Frontal cortex (tissue), 4 donors: Measurements from ENCODE around the gene GGT5. TPM values are rescaled to one million over a fixed set of nuclear protein-coding genes. Genes with fewer than 3 reads are reported as not detected.
"Not testable (repeated sequence)": the region's sequence is repeated elsewhere in the genome, so short reads cannot be mapped to it uniquely, and the experiment has no call there.

ENCODE experiments used
- DNase-seq, 2 donors: peaks; one replicate each; pipeline ENCODE4 v3.0.0; 2012; ENCODE audit warnings: low spot score in 2 of 2
- FAIRE-seq: peaks from 2 replicates; lab custom pipeline; 2012; peaks lifted over from hg19 to GRCh38; lab: Jason Lieb, UNC
- total RNA-seq: library from RNA; depleted of rRNA; stranded (reverse); fragments of >200 nt; gene quantifications from one replicate; pipeline ENCODE4 v1.2.3, GENCODE V29; 2014
- donor health status: control.
- donor health status: control.
- donor health status: control.

Gene GGT5
- total RNA-seq, 1 donor from 2014 or later: 0.41 TPM

DNA sequence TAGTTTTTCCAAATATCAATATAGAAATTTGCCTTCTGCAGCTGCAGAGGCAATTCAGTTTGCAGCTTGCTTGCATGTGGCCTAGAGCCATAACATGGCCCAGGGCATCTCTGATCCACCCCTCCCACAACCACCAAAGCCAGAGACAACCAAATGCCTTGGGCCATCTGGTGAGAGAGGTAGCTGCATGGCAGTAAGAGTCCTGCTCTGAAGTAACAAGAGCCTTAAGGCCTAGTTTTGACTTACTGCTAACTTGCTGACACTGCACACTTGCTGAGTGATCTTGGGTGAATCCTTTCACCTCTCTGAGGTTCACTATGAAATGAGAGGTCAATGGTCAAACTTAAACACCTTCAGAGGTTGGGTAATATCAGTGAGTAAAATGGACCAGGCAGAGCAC is 20.9 kb upstream of the GGT5 start:
- FAIRE-seq (no peak), DNase-seq (no peak)

DNA sequence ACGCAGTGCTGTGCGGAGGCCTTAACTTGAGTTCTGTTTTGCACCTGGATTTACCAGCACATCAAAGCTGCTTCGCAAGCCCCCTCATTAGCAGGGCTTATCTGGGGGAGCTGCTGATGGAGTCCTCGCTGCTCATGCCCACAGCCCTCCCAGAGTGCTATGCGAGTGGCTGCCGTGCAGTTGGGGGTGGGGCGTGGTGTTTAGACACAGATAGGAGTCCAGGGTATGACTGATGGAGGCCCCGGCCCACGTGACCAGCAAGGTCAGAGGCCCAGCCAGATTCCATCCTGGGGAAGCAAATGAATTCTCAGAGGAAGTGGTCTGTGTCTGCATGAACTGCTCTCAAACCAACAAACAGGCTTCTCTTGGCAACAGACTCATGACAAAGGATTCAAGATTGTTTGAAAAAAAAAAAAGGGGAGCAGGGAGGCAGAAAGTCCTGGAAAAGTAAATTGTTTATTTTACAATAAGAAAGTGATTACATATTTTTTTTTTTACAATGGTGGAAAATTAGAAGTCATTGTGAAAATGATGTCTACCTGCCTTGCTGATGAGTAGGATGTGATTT is 19.5 kb upstream of the GGT5 start:
- FAIRE-seq, DNase-seq: not testable (repeated sequence)

DNA sequence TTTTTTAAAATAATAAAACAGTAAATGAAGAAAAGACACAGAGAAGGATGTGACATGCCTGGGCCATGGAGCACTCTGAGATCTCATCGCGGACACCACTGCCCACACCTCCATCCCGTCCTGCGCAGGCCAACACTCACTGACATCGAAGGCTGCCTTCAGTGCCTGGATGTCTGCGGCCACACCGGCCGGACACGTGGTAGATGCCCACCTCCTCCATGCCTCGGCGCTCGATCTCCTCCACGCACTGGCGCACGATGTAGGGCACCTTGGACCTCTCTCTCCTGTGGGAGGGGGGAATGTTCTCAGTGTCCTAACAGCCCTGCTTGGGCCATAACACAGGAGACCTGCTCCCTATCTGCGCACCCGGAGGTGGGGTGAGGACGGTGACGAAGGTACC is 18.6 kb upstream of the GGT5 start:
- FAIRE-seq, DNase-seq: not testable (repeated sequence)

DNA sequence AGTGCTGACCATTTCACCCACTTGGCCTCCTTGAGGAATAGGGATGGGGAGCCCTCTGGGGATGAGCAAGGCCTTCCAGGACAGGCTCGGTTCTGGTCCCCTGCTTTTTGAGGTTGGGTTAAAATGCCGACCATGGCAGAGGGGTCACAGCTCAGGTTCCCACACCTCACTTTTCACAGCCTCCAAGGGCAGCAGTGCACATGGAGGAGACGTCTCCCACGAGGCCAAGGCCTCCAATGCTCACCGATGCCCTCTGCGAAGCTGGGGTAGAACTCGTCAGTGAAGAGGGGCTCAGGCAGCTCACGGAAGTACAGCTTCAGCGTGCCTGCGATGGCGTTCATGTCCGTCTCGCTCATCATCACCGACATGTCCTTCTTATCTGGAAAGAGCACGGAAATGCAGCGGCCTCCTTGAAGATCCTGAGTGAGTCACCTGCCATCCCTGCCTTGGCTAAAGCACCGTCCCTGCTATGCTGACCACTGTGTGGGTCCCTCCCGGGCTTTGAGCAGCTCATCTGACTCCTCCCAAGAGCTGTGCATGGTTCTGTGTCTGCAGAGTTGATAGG is 17.4 kb upstream of the GGT5 start:
- DNase-seq, FAIRE-seq: not testable (repeated sequence)

DNA sequence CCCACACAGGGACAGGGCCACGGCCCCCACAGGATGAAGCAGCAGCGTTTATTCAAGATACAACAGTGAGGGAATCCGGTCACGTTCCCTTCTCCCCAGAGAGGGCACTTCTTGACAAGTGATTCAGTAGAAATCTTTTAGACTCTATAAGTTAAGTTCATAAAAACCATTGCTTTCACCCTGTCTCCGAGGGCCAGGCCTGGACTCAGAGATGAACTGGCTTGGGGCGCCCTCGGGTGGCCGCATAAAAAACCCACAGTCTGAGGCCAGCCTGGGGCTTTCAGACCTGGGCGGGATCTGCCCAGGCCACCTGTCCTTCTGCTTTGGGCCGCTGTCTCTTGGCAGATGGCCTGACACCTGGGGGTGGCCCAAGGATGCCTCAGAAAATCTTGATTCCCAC is 14.6 kb upstream of the GGT5 start:
- not testable (repeated sequence) for DNase-seq, FAIRE-seq

DNA sequence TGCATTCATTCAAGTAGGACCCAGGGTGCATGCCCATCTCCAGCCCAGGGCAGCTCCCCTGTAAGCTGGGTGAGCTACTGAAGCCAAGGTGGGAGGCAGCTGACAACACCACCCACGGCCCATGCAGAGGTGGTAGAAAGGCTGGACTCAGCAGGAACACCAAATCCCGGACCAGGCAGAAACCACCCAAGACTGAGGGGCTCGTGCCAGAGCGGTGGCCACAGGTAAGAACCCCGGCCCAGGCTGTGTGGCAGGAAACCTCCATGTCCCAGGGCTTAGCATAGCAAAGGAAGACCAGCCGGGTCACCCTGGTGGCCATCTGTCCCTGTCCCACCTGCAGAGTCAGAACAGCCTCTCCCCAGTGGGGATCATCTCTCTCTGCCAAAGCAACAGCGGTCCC is 11.9 kb upstream of the GGT5 start:
- FAIRE-seq, DNase-seq: not testable (repeated sequence)

DNA sequence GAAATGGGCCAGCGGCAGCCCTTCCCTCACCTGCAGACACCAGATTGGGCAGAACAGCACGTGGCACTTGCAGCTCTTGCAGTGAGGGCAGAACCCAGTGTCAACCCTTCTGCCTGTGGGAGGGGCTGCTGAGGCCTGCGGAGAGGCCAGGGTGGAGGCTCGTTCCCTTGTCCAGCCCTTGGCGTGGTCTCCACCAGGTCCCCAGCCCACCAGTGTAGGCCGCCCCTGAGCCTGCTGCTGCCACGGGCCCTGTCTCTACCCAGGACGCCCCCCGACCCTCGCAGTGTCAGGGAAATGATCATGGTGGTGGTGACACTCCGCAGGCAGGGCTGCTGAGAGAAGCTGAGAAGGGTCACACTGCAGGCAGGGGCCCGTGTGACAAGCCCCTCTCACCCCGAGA is 11.3 kb upstream of the GGT5 start:
- not testable (repeated sequence) for DNase-seq, FAIRE-seq

DNA sequence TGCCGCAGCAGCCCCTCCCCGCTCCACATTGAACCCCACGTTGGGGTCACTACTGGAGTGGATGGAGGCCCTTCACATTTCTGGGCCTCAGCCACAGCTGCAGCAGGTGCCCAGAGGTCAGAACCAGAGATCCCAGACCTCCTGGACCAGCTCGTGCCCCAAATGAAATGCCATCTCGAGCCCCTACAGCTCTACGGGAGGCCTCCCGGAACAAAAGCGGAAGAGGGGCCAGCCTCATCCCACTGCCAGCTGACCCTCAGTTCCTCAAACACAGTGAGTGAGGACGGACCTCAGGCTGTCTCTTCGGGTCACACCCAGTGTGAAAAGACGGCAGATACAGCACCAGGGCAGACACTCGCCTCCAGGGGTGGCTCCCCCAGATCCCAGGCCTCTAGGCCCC is 8.2 kb upstream of the GGT5 start:
- not testable (repeated sequence) for DNase-seq, FAIRE-seq

DNA sequence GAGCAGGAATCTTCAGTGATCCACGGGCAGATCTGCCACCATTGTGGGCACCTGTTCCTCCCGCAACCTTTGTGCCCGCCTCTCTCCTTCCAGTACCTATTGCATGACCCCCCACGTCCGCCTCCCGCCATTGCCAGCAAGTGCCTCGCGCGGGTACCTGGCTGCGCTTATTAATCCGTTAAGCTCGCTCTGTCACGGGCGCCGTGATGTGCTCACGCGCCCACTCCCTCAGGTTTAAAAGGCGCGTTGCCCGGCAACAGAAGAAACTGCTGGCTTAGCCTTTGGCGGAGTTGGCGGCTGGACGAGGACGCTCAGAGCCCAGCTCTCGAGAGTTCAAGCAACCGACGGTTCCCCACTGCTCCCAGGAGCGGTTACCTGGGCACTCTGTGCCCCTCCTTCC is 6.4 kb upstream of the GGT5 start:
- FAIRE-seq, DNase-seq: not testable (repeated sequence)

DNA sequence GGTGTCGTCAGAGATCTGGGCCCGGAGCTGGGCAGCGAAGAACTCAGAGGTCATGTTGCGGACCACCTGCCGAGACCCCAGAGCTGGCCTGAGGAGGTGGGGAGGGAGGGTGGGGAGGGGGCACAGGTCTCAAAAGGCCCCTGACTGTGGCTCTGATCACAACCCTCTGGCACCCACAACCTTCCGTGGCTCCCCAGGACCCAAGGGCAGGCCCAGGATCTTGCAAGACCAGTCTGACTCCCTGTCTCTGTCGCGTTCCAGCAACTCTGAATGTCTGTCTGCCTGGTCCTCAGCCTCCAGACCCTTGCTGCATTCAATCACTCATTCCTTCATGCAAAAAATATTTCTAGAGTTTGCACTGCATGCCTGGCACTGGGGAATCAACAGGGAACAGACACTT is 4.5 kb upstream of the GGT5 start:
- not testable (repeated sequence) for DNase-seq, FAIRE-seq

DNA sequence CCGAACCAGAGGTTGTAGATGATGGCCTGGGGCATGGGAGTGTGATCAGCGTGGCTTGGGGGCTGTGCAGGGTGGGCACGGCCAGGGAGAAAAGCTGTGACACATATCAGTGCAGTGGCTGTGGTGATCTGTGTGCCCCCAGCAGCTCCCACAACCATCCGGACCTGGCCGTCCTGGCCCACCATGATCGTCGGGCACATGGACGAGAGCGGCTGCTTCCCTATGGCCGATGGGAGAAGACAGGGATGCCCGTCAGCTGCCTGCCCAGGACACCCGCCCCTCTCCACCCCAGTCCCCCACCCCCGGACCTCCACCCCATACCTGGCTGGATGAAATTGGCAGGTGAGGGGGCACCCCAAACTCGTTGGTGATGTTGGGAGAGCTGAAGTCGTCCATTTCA is 3.7 kb upstream of the GGT5 start:
- DNase-seq, FAIRE-seq: not testable (repeated sequence)

DNA sequence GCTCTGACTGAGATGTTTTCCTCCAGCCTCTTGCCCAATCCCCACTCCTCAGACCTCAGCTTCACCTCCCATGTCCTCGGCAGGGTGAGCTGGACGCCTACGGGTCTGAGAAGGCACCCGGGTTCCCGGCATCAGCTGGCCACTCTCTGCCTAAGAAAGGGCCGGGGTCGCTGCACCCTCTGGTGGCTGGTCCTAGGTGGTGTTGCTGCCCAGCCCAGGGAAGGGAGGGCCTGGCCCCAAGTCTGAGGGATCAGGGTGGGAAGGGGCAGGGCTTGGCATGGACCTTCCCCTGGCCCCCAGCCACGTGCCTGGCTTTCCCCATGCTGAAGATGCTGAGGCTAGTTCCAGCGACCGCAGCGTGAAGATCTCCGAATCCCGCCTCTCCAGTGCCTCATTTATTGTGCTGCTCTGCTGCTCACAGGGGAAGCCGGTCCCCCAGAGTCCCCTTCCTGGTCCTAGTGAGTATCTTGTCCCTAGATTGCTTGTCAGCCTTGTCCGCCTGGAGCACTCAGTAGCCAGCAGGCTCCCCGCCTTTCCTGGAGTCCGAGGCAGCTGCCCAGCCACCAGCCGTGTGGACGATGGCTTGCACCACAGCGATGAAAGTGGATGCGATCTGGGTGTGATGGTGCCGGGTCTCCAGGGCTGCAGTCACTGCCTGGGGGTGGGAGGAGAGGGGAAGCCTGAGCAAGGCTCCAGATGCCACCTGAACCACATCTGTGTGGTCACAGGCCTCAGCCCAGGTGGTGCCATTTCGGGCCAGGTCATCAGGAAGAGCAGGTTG is 2.9 kb upstream of the GGT5 start:
- DNase-seq (peak; percentile 76 to 96), FAIRE-seq (no peak)

DNA sequence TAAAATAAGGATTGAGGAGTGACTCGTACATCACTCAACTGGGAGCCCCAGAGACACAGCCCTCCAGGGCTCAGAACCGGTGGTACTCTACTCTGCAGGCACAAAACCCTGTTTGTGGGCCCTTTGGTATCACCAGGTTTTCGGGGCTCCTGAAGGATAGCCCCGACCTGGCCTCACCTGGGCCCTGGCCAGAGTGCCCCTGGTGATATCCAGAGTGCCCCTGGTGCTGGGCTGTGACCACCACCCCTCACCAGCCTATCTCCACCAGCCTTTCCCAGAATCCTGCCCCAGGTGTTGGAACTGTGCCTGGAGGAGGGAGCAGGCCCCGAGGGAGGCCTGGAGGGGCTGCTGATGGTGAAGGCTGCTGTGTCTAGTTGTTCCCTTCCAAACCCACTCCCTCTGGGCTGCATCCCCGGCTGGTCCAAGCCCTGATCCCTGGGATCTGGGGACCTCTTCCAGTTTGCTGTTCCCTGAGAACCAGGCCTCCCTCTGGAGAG is 2.2 kb upstream of the GGT5 start:
- FAIRE-seq: no peak
- no peak for DNase-seq

DNA sequence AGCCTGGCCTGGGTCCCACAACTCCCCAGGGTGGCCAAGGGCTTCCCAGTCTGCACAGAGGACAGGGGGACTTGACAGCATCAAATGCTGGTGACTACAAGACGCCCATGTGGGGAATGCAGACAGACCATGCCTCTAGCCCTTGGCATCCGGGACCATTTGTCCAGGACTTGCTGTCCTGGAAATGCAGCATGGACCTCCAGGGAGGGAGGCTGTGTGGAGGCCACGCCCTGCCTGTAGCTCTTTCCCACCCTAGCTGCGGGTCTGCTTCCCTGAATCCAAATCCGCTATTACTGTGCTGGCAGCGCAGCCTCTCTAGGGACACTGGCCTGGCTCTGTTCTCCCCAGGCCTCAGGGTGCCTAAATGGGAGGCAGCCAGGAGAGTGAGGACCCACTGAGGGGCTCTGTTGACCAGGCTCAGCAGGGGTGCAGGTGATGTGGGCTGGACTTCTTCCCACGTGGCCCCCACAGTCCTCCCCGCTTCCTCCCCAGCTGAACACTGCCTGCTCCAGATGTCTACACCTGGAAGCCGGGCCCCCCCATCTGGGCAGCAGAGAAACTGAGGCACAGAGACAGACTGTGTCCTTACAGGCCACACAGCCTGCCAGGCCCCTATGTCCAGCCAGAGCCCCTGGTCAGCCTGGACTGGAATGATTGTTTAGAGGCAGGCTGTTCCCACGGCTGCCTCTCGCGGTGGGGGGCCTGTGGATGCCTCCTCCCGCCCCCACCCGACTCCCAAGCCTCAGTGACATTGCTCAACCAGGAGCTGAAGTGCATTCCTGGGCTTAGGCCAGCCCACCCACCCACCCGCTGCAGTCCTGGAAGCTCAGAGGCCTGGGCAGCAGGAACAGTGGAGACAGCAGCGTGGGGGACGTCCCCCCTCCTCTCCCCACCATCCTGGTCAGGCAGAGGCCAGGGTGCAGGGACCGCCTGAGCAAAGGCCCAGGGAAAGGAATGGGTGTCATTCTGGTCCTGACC is 991 bp upstream of the GGT5 start:
- DNase-seq, FAIRE-seq: not testable (repeated sequence)

DNA sequence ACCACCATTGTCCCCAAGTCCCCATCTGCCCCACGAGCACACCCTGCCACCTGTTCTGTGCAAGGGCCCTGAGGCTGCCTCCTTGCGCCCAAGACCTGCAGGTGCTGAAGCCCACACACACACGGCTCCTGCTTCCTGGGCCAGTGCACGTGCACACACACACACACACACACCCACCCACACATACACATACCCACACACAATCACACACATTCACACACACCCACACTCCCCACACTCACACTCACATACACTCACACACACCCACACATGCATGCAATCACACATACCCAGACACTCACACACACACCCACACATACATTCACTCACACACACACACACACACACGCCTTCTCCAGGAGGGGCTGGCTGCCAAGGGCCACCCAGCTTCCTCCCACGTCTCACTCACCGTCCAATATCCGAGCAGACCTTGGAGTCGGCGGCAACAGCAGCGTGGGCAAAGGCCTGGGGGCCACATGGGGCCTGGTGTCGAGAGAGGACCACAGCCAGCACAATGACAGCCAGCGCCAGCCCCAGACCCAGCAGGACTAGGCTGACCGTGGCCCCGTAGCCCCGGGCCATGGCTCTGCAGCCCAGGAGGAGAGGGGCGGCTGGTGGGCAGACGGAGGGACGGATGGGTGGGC is 616 bp downstream of the GGT5 start:
- DNase-seq (no peak), FAIRE-seq (no peak)

DNA sequence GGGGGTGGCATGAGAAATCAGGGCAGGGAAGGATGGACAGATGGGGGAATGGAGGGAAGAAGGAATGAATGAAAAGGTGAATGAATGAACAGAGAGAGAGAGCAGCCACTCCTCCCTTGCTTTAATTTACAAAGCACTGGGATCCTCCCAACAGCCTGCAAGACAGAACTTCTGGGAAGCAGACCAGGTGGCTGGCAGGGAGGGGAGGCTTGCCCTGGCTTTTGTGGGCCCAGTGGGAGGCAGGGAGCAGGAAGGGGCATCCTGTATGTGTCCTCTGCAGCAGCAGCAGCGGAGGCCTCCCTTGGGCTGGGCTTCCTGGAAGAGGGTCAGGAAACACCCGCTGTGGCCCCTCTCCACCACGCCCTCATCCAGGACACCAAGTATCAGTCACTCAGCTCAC is 1.5 kb downstream of the GGT5 start:
- FAIRE-seq, DNase-seq: not testable (repeated sequence)

DNA sequence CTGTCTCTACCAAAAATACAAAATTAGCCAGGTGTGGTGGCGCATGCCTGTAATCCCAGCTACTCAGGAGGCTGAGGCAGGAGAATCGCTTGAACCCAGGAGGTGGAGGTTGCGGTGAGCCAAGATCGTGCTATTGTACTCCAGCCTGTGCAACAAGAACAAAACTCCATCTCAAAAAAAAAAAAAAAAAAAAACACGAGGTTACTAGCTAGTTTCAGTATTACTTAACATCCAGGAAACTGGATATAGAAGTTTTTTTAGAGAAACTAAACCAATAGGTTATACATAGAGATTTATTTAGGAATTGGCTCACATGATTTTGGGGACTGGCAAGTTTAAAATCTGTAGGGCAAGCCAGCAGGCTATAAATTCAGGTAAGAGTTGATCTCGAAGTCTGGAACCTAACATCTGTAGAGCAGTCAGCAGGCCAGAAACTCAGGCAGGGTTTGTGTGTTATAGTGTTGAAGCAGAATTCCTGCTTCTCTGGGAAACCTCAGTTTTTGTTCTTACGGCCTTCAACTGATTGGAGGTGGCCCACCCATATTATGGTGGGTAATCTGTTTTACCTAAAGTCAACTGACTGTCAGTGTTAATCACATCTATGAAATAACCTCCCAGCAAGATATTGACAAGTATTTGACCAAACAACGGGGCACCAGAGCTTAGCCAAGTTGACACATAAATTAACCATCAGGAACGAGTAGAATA is 3.7 kb downstream of the GGT5 start:
- FAIRE-seq, DNase-seq: not testable (repeated sequence)

DNA sequence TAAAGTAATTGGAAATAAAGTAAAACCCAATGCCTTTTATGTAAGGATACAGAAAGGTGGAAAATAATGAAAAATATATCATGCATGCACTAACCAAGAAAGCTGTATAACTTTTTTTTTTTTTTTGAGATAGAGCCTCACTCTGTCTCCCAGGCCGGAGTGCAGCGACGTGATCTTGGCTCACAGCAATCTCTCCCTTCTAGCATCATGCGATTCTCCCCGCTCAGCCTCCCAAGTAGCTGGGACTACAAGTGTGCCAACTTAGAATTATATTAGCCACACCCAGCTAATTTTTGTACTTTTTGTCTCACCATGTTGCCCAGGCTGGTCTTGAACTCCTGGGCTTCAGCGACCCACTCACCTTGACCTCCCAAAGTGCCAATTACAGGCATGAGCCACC is 4.5 kb downstream of the GGT5 start:
- no peak for FAIRE-seq
- no peak for DNase-seq
